Neural progenitor cell (in vitro differentiated cells): ENCODE measurements around the gene BAG5.

Experiments
- EZH2 ChIP-seq: fragments of 200-600 bp; sonication (generic); IDR thresholded peaks from 2 replicates; pipeline ENCODE4 v1.6.1; 2017; ENCODE audit warnings: antibody characterized with exemption, mild to moderate bottlenecking, moderate library complexity
- EZH2phosphoT487 ChIP-seq: fragments of 200-600 bp; sonication (generic); IDR thresholded peaks from 2 replicates; pipeline ENCODE4 v1.6.1; 2017; ENCODE audit warnings: antibody characterized with exemption
- TF ChIP-seq, protein P1 (sequence below): fragments of 200-600 bp; sonication (generic); IDR thresholded peaks from 2 replicates; pipeline ENCODE4 v1.5.1; 2017; ENCODE audit warnings: antibody characterized with exemption, mild to moderate bottlenecking

DNA sequence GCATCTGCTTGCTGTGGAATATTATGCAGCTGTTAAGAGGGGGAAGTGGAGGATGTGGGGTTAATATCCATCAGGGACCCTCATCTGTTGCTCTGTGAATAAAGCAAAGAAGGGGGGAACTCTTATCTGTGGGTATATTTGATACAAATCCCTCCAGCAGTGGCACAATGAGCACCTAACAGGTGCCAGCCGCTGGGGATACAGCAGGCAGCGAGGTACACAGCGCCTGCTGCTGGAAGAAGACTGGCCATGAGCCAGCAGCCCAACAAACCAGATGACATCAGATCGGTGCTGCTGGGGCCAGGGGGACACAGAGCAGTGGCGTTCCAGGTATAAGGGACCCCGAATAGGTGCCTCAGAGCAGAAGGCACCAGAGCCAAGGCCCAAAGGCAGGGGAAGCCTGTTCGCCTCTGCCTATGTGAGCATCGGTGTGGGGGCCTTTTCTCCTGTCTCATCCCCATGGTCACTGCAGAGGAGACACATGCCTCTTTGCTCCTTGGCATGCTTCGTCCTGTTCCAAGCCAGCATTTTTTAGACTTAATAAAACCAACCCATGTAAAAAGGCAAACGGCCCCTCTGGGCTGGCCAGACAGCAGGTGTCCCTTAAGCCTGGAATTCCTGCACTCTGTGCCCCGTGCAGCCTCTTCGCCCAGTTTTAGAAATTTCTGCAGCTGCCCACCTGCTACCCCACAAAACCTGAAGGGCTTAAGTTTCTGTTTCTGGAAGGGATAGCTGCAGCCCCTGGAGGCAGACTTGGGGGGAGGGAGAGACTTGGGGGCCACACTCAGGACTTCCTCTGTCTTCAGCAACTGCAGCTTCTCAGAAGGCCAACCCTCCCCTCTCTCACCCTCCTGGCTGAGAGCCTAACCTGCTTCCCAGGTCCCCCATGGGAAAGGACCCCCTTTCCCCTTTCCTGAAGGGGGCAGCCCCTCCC is 38.2 kb downstream of the BAG5 start:
- TF ChIP-seq, protein P1, sequence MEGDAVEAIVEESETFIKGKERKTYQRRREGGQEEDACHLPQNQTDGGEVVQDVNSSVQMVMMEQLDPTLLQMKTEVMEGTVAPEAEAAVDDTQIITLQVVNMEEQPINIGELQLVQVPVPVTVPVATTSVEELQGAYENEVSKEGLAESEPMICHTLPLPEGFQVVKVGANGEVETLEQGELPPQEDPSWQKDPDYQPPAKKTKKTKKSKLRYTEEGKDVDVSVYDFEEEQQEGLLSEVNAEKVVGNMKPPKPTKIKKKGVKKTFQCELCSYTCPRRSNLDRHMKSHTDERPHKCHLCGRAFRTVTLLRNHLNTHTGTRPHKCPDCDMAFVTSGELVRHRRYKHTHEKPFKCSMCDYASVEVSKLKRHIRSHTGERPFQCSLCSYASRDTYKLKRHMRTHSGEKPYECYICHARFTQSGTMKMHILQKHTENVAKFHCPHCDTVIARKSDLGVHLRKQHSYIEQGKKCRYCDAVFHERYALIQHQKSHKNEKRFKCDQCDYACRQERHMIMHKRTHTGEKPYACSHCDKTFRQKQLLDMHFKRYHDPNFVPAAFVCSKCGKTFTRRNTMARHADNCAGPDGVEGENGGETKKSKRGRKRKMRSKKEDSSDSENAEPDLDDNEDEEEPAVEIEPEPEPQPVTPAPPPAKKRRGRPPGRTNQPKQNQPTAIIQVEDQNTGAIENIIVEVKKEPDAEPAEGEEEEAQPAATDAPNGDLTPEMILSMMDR: peak; percentile 20
- TF ChIP-seq EZH2 (no peak), EZH2phosphoT487 (no peak)
